ENCODE results near the gene TIMM29.
A peak's percentile ranks its signal among the peaks of the same experiment; 100 is the strongest.

The TIMM29 gene
- 18.9 to 33.5 (median 20.2) reads per million in 3 experiments for total RNA-seq

DNA sequence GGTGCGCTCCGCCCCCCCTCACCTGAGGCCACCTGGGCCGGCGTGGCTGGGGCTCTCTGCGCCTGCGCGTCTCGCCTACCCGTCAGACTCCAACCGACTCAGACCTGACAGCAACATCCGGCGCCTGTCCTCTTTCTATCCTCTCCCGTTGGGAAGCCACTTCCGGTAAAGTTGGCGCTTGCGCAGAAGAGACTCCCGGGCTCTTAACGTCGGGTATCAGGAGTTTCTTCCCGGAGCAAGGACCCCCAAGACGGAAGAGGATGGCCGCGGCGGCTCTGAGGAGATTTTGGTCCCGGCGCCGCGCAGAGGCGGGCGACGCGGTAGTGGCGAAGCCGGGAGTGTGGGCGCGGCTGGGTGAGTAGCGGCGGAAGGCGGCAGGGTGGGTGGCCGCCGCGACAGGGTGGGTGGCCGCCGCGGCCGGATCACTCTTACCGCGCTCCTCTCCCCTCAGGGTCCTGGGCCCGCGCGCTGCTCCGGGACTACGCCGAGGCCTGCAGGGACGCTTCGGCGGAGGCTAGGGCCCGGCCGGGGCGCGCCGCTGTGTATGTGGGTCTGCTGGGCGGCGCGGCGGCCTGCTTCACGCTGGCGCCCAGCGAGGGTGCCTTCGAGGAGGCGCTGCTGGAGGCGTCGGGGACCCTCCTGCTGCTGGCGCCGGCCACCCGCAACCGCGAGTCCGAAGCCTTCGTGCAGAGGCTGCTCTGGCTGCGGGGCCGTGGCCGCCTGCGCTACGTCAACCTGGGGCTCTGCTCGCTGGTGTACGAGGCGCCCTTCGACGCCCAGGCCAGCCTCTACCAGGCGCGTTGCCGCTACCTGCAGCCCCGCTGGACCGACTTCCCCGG lies at the start of gene TIMM29, which contains the start of gene YIPF2:
Gene TIMM29, plus strand, starts transcription at position 249 of the 839 bp plus-strand sequence. Its CDS starts 12 bp downstream, at position 261.
Gene YIPF2, minus strand, starts transcription at position 77 of the 839 bp plus-strand sequence. CDS start 229 bp downstream, outside the sequence.
- DNase-seq, result peak; percentile 89

DNA sequence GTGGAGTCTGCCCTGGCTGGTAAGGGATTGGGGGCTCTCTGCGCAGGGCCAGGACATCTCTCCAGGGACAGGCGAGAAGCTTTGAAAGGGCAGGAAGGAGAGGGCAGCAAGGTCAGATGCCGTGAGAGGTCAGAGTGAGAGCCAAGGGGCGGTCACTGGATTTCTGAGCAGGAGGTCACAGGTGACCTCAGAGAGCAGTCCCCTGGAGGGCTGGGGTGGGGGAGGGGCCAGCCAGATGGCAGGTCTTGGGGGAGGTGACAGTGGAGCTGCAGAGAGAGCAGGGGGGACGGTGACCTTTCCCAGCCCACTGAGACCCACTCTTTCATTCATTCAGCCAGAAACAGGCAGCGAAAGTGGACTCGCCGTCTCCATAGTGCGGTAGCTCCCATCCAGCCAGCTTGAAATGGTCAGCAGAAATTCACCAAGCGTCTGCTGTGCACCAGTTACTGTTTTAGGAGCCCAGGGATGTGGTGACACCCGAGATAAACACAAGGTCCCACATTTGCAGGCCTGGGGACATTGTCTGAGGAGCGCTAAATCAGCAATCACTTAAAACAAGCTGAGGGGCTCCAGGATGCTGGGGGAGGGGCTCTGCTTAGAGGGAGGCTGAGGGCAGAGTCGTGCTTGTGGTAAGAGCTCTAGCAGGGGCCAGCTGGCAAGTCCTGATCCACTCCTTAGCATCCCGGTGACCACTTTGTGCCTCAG lies 47.1 kb upstream of the TIMM29 start:
- no peak for DNase-seq

DNA sequence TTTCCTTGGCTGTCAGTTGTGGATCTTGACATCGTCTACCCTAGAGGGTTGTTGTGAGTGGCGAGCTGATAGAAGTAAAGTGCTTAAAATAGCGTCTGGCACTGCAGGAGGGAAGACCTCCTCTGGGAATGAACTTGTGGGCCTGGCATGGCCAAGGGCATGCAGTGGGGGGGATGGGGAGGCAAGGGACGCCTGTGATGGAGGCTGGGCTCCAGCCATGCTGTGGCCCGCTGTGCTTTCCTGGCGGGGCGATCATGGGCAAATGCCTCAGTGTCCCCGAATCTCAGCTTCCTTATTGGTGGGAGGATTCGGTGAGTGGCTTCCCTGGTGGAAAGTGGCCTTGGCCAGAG lies 46.5 kb upstream of the TIMM29 start:
- DNase-seq, result no peak

DNA sequence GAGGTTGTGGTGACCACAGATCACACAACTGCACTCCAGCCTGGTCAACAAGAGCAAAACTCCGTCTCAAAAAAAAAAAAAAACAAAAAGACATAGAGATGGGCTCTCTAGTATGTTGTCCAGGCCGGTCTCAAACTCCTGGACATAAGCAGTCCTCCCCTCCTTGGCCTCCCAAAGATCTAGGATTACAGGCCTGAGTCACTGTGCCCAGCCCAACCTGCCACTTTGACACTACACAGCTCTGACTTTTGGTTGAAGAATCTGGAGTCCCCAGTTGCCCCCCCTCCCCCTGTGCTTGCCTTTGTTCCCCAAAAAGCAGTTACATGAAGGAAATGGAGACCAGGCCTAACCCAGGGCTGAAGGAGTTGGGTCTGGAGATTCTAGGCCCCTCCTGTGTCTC lies 44.3 kb upstream of the TIMM29 start:
- DNase-seq, result no peak

DNA sequence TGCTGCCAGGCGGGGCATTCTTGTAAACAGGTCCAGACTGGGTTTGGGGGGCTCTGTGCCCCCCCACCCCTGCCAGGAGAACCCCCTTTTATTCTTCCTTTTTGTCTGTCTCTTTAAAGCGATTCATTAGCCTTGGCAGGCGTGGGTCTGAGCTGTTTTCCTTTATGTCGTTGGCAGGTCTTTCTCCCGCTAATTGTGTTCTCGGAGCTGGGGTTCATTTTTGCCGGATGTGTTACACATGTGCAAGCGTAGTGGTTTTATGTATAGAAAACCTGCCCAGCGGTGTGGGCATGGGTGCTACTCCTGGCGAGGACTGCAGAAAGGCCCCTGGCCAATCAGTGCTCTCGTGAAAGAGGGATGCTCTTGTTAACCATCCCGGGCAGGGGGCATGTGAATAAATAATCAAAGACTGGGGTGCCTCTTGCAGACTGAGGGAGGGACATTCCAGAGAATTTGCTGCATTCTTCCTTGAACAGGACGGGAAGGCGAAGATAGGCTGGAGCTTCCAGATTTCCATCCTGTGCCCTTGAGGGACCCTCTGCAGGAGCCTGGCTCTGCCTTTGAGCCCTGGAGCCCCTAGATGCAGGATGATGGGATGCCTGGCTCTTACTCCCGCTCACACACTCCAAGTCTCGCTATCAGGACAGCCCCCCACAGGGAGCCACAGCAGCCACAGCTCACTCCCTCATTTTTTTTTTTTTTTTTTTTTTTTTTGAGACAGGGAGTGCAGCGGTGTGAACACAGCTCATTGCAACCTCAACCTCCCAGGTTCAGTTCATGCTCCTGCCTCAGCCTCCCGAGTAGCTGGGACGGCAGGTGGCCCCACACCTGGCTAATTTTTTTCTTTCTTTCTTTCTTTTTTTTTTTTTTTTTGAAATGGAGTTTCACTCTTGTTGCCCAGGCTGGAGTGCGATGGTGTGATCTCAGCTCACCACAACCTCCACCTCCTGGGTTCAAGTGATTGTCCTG lies 43.1 kb upstream of the TIMM29 start:
- no peak for DNase-seq

DNA sequence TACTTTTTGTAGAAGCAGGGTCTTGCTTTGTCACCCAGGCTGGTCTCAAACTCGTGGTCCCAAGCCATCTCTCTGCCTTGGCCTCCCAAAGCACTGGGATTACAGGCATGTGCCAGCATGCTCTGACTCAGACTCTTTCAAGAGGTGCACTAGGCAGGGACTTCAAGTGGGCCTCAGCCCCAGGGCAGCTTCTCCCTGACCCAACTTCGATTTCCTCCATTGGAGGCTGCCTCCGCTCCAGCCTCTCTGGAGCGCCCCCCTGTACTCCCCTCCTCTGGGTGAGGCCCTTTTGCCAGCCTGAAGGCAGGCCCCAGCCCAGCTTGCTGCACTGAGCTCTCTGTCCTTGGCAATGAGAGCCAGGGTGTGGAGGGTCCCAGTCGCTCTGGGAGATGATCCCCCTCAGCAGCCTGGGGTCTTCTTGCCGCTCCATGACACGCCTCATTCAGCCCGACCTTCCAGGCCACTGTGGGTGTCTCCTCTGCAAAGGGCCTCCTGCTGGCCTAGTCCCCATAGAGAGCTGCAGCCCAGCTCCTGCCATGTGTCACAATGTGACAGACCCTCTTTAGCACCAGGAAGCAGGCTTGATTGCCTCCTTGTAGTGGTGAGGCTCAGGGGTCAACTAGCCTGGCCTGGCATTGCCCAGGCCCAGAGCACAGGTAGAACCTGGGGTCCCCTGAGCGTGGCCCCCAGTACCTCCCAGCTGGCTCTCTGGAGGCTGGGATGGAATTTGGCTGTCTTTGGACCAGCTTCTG lies 40.8 kb upstream of the TIMM29 start:
- no peak for DNase-seq

DNA sequence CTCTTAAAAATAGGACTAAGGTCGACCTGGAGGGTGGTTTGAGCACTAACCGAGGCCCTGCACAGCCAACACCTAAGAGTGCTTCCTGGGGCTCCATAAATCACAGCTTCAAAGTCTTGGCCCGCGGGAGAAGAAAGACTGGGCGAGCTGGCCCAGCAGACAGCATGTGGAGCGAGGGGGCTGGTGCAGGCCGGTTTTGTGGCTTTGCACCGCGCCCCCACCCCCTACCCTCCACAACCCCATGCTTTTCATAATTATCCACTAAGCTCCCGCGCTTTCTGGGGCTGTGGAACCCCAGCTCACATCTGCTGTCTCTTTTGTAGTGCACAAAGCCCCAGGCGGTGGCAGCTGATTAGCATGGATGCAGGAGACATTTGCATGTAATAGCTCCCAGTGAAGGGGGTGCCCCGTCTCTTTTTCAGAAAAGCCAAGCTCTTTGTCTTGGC lies 40.2 kb upstream of the TIMM29 start:
- no peak for DNase-seq

DNA sequence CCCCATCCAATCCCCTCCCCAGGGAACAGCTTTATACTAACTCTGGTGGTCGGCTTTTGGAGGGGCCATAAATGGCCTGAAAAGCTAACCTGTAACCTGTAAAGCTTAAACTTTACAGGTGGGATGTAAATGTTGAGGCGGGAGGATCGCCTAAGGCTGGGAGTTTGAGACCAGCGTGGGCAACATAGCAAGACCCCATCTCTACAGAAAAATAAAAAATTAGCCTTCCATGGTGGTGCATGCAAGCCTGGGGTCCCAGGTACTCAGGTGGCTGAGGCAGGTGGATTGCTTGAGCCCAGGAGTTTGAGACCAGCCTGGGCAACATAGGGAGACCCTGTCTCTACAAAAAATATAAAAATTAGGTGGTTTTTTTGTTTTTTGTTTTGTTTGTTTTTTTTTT lies 38.7 kb upstream of the TIMM29 start:
- DNase-seq, result no peak

DNA sequence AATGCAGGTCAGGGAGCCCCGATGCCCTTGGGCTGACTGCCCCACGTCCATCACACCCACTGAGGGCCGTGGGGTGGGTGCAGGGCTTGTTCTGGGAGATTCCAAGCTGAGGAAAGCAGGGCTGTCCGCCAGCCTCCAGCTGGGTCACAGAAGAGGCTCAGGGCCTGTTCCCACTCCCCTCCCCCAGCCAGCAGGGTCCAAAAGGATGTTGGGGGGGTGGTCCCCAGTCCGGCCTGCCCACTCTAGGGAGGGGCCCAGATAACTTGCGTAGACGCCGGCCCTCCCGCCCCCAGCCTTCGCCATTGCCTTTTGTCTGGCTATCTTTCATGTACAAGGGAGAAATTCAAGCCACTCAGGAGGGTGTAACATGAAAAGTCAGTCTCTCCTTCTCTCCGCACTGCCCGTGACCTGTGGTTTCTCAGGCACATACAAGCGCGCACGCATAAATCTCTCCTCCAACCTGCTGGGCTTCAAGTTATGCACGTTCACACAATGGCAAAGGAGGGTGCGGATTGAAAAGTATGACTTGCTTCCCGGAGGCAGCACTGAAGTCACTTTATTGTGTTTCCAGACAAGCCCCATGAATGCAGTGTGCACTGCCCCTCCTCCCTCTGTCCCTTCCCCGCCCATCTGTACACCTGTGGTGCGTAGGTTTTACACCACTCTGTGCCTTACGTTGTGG lies 37.1 kb upstream of the TIMM29 start:
- no peak for DNase-seq

DNA sequence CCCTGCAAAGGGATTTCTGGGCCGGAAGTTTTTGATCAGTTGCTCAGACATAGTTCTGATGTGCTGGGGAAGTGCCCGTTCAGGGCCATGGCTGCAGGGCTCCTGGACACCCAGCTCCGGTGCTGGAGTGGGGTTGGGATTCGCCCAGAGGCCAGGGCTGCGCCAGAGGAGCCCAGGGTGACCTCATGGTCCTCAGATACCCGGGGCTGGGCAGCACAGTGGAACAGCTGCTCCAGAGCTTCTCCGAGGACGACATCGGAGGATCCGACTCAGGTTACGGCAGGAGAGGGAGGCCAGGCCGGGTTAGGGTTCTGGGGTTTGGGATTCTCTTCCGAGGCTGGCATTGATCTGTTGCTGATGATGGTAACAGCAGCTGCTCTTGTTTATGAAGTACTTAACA lies 36.4 kb upstream of the TIMM29 start:
- DNase-seq, result no peak

DNA sequence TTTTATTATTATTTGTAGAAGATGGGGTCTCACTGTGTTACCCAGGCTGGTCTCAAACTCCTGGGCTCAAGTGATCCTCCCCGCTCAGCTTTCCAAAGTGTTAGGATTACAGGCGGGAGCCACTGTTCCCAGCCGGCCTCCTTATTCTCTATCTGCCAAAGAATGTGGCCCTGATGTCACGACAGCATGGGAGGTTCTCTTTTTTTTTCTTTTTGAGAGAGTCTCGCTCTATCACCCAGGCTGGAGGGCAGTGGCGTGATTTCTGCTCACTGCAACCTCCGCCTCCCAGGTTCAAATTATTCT lies 33.7 kb upstream of the TIMM29 start:
- DNase-seq, result no peak

DNA sequence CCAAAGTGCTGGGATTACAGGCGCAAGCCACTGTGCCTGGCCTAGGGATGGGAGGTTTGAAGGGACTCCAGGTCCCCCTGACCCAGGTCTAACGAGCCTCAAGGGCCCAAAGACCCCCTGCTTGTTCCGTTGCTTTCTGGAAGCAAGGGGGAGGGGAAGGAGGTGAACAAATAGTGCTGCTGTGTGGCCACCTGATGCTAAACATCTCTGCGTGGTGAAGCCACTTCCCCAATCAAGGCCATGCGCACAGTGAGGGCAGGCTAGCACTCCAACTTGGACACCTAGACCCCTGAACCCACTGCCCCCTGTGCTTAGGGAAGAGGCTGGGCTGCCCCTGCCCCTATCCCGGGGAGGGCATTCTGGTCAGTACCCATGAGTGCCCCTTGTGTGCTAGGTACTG lies 33.2 kb upstream of the TIMM29 start:
- no peak for DNase-seq

DNA sequence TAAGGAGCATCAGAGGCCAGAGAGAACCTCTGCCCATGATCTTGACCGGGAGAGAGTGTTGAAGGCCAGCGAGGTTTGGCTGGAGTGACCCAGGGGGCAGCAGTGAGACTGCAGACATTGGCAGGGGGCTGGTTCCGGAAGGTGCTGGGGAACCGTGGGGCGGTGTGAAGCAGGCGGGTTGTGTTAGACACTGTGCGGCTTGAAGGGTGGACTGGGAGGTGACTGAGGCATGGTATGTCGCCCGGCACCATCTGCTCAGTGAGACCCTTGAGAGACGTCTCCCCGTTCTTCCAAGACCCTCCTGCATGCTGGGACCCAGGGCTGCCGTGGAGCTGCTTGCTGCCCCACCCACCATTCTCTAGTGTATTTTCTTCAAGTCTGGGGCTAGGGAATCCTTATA lies 32.7 kb upstream of the TIMM29 start:
- no peak for DNase-seq

DNA sequence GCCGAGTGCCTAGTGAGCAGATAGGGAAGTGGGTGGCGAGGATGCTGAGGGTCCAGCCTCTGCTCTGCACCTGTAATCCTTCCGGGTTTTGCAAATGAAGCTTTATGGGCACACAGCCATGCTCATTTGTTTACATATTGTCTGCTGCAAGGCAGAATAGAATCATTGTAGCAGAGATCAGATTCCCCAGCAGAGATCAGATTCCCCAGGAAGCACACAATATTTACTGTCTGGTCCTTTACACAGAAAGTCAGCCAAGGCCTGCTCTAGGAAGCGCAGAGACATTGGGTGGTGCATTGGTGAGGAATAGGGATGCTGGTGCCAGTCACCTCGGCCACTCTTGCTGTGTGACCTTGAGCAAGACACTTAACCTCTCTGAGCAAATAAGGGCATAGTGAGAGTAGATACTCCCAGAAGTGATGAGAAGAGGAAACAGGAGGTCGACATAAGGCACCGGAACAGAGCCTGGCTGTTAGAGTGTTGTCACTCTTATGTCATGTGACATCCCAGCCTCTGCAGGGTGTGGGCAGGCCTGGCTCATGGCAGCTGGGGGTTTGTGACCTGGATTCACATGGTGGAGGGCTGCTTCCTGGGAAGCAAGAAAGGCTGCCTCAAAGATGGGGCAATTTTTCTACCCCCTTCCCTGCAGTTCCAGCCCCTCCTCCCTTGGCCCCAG lies 31.6 kb upstream of the TIMM29 start:
- DNase-seq, result no peak

DNA sequence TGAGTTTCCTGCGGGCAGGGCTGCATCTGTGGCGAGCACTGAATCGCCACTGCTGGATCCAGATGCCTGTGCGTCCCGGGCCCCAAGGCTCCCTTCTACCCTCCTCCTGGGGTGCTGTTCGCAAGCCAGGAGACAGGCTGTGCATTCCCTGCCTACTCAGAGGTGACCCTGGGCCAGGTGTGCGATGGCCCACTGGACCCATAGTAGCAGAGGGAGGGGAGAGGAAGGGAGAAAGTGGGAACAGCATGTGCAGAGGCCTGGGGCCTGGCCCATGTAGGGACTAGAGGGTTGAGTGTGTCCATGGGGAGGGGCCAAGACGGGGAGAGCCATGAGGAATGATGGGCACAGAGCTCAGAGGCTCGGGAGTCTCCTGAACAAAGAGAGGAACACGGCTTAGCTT lies 30.0 kb upstream of the TIMM29 start:
- DNase-seq, result no peak

DNA sequence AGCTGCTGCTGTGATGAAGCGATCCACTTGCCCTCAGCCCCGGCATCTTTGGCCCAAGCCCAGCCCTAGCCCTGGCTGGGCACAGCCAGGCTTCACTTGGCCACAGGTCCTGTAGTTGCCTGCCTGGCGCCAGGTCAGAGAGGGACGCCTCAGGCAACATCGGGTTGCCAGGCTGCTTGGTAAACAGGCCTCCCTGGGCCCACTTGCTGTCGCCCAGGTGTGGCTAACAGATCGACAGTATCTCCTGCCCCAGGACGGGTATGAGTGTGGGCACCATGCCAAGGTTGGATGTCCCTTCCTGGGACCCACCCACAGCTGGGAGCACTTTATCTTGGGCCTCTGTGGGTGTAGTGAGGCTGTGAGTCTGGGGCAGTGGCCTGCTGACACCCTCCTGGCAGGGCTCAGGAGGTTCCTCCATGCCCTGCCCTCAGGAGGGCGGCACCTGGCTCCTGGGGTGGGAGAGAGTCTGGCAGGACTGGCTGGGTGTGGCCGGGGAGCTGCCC lies 29.4 kb upstream of the TIMM29 start:
- no peak for DNase-seq

DNA sequence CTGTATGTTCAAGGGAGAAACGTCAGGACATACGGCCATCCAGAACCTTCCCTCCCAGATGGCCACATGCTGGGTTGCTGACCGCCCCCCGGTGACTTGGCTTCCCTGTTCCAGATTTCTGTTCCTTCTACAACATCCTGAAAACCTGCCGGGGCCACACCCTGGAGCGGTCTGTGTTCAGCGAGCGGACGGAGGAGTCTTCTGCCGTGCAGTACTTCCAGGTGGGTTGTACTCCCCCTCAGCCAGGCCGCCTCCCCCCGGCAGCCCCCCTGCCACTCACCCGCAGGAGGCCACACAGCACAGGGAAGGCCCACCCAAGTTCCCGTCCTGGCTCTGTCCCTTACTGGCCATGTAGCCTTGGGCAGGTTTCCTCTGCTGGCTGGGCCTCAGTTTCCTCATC lies 20.7 kb upstream of the TIMM29 start:
- DNase-seq, result no peak

DNA sequence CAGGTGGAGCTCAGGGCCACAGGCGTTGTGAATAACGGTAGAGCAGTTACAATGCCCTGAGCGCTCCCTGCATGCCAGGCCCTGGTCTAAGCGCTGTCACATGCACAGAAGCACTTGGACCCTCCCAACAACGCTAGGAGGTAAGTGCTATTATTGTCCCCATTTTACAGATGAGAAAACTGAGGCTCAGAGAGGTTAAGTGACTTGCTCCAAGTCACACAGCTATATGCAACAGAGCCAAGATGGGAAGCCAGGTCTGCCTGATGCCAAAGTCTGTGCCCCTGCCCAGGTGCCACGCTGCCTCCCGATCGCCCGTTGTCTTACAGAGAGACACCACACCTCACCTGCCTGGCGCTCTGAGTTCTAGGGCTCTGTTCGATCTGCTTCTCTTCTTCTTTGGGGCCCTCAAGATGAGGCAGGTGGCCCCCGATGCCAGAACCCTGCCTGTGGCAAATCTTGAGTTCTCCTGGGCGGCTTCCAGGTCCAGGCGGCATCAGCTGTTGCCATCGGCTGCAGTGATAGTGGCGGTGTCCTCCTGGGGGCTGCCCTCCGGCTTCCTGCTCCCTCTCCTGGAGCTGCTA lies 20.1 kb upstream of the TIMM29 start:
- DNase-seq, result no peak

DNA sequence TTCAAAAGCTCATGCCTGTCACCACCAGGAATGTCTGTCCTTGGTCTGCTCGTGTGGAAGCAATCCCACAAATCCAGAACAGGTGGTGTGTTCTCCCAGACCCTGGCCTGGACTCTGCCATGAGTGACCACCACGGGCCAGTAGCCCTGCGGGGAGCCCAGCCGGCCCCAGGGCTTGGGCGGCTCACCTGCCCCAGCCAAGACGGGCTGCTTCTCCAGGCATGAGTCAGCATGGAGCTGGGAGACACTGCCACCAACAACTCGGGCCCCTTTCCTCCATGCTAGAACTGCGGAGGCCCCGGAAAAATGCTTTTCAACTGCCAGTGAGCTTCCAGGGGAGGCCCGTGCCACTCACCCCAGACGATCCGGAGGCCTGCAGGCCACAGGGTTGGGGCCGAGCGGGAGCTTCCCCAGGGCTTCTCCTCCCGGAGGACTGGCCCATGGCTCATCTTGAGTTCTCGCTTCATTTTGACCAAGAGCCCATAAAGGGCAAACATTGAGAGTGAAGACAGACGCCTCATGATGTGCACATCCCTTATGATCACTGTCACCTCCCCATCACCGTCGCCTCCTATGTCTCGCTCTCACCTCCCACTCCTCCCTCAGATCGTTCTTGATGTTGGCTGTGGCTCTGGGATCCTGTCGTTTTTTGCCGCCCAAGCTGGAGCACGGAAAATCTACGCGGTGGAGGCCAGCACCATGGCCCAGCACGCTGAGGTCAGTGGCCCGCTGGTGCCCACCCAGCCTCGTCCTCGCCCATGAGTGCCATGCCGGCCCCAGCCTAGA lies 16.8 kb upstream of the TIMM29 start:
- no peak for DNase-seq

DNA sequence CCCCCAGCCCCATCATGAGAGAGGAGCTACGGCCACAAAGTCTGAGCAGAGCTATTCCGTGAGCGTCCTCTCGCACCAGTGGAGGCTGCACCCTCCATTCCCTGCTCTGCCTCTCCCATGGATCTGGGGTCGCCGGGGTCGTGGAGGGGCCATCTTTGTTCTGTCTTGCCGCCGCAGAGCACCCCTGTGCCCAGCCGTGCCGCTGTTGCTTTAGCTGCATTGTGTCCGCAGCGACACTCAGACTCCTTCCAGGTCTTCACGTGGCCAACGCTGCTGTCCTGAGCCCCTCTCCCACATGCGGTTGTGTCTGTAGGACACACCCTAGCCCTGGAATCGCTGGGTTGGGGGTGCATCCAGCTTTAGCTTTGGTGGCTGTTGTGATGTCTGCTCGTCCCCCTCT lies 16.0 kb upstream of the TIMM29 start:
- DNase-seq, result no peak
